GM06990 (cell line): ENCODE measurements around the gene CCDC78.

Source experiments
- DNase-seq: peaks from one replicate; pipeline ENCODE4 v3.0.0-alpha.2; 2011; ENCODE audit not compliant: insufficient read length; ENCODE audit errors: extremely low read depth
- H3K27me3 ChIP-seq: replicated peaks from 2 replicates; pipeline ENCODE4 v1.6.0; 2011; ENCODE audit warnings: low read length; ENCODE audit not compliant: control insufficient read depth, insufficient read depth
- H3K36me3 ChIP-seq: 2 replicates; pipeline ENCODE4 v1.5.1; 2011; ENCODE audit warnings: low read length; ENCODE audit not compliant: control insufficient read depth, insufficient read depth
- H3K4me3 ChIP-seq: replicated peaks from 2 replicates; pipeline ENCODE4 v1.5.1; 2011; ENCODE audit warnings: low read depth, mild to moderate bottlenecking, control low read depth, low read length
- CTCF ChIP-seq: IDR thresholded peaks from 2 replicates; pipeline ENCODE4 v1.5.1; 2011; ENCODE audit warnings: low read length, control low read depth, mild to moderate bottlenecking, inconsistent platforms; ENCODE audit not compliant: insufficient read depth, poor library complexity, severe bottlenecking

Gene CCDC78

DNA sequence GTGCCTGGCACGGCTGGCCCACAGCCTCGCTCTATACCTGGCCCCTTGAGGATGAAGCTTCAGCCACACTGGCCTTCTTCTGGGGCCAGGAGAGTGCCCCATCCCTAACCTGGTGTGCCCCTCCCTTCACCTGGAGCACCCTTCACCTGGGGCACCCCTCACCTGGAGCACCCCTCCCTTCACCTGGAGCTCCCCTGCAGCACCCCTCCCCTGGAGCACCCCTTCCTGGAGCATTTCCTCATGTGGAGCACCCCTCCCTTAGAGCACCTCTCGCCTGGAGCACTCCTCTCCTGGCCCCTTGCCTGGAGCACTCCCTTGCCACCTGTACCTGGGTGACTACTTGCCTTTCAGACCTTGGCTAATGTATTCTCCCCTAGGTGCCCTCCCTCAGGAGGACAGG is 18.2 kb downstream of the CCDC78 start:
- no peaks in the 10 kb centered on the region for H3K36me3 ChIP-seq
- no peak overlapping the region for H3K4me3 ChIP-seq
- DNase-seq = no peak
- TF ChIP-seq CTCF = no peak
- H3K27me3 ChIP-seq = peaks cover 2% of the 10 kb centered on the region

GRCh38 chr16:707062-707538 is 19.1 kb downstream of the CCDC78 start:
- TF ChIP-seq CTCF = no peak
- Histone ChIP-seq H3K4me3 (no peak overlapping the region), H3K36me3 (no peaks in the 10 kb centered on the region), H3K27me3 (peaks cover 2% of the 10 kb centered on the region)
- no peak for DNase-seq

- H3K4me3 ChIP-seq = no peak overlapping the region
- peaks cover 2% of the 10 kb centered on the region for H3K27me3 ChIP-seq
- no peak for DNase-seq
- no peak for TF ChIP-seq CTCF
- no peaks in the 10 kb centered on the region for H3K36me3 ChIP-seq
Measured at GRCh38 chr16:706189-707061, 19.8 kb downstream of the CCDC78 start.

- Histone ChIP-seq H3K36me3 (no peaks in the 10 kb centered on the region), H3K4me3 (no peak within 1 kb of the TSS), H3K27me3 (peaks cover 2% of the 10 kb centered on the region)
- DNase-seq = no peak
- no peak for TF ChIP-seq CTCF
Measured at GRCh38 chr16:705431-706188, 20.6 kb downstream of the CCDC78 start, which contains the start of gene FBXL16. Gene FBXL16, minus strand, starts transcription at chr16:705801. Its CDS starts 8,396 bp downstream, at chr16:697405.

DNA sequence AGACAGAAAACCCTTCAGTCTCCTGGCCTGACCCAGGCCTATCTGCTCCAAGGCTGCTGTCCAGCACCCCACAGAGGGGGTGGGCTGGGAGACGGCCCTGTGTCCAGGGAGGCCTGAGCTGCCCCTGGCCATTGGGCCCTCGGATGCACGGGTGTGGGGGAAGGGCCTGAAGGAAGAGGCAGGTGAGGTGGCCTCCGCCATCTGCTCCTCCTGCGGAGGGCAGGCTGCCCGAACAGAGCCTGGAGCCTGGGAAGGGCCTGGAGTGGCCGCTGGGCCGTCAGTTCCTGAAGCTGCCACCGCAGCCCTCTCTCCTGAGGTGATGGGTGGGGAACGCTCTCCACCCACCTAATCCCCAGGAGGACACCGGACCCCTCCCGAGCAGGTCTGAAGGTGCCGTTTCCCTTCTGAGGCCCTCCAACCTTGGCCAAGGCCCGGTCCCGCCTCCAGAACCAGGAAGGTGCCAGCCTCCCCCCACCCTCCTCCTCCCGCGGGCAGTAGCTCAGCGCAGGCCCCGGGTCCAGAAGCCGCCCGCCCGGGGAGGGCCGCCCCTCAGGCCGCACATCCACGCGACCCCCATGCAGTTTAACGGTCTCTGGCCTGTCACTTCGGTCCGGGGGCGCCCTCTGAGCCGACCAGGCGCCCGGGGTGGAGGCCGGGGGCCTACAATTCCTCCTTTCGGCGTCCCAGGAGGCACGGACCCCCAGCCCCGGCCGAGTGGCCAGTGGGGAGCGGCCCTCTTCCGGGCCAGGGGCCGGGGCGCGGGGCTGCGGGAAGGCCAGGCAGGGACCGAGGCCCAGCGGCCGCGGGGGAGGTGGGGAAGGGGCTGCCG is 21.5 kb downstream of the CCDC78 start:
- DNase-seq = no peak
- Histone ChIP-seq H3K36me3 (no peaks in the 10 kb centered on the region), H3K4me3 (no peak overlapping the region), H3K27me3 (no peaks in the 10 kb centered on the region; the same call in none of the 2 replicates)
- no peak for TF ChIP-seq CTCF
